ENCODE measurements around the gene CDC37.
A peak's percentile ranks its signal among the peaks of the same experiment; 100 is the strongest.

DNA sequence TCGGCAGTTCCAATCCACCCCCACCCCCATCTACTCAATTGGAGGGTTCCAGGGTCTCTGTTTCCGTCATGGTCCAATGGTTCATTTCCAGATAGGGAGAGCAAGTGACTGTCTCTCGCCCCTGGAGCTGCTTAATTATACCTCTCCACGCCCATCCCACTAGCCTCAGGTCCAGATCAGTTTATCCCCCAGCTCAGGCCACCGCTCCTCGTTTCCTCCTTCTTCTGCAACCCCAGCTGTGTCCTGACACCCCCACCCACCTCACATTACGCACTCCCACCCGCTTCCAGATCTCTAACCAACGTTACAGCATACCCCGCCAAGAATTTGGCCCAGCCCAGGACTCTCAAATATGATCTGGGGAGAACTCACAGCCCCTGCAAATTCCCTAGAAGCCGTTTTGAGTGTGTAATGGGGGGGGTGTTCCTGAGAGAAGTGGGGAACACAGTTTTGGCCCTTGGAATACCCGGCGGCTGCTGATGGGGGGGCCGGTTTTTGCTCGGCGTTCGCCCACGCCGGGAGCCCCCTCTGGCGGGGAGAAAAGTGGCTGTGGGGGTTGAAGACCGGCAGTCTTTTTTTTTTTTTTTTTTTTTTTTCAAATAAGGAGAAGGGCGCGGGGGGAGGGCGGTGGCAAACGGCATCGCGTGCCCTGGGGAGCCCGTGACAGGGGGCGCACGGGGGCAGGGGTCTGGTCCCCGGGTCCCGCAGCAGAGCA lies 15.3 kb upstream of the CDC37 start:
- TF ChIP-seq, protein P1, sequence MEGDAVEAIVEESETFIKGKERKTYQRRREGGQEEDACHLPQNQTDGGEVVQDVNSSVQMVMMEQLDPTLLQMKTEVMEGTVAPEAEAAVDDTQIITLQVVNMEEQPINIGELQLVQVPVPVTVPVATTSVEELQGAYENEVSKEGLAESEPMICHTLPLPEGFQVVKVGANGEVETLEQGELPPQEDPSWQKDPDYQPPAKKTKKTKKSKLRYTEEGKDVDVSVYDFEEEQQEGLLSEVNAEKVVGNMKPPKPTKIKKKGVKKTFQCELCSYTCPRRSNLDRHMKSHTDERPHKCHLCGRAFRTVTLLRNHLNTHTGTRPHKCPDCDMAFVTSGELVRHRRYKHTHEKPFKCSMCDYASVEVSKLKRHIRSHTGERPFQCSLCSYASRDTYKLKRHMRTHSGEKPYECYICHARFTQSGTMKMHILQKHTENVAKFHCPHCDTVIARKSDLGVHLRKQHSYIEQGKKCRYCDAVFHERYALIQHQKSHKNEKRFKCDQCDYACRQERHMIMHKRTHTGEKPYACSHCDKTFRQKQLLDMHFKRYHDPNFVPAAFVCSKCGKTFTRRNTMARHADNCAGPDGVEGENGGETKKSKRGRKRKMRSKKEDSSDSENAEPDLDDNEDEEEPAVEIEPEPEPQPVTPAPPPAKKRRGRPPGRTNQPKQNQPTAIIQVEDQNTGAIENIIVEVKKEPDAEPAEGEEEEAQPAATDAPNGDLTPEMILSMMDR (IDR thresholded peaks at IDR 0.05; ENCODE audit: poor library complexity), result no peak
- TF ChIP-seq EZH2 (IDR thresholded peaks at IDR 0.05; ENCODE audit: borderline replicate concordance) (no peak), EZH2phosphoT487 (IDR thresholded peaks at IDR 0.05; ENCODE audit: low read depth, severe bottlenecking, unreplicated experiment) (peak; percentile 30)
